ENCODE measurements around the gene RNF114.

DNA sequence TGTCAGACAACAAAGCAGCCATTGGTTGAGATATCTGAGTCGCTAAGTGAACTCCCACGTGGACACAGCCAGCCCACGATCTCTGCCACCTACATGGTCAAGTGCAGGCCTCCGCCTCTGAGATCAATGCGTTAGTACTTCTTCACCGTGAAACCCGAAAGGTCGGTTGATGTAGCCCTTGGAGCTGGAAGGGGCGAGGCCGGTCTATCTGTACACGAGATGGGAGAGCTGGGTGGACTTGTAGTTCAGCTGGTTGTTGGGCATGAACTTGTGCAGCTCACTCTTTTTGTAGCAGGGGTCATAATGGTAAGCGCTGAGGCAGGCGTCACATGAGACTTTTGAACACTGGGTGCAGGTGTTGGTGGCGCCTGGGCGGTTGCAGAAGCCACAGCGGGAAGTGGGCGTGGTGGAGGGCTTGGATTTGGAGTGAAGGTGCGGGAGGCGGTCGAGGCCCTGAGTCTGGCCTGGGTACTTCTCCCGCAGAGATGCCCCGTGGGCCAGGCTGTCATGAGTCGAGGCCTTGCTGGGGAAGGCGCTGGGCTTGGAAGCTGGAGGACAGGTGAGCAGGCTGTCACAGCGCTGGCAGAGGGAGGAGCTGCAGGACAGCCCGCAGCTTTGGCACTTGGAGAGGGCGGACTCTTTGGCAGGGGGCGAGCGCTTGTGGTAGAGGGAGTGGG, 30.6 kb upstream of the RNF114 start:
- TF ChIP-seq, protein P1, sequence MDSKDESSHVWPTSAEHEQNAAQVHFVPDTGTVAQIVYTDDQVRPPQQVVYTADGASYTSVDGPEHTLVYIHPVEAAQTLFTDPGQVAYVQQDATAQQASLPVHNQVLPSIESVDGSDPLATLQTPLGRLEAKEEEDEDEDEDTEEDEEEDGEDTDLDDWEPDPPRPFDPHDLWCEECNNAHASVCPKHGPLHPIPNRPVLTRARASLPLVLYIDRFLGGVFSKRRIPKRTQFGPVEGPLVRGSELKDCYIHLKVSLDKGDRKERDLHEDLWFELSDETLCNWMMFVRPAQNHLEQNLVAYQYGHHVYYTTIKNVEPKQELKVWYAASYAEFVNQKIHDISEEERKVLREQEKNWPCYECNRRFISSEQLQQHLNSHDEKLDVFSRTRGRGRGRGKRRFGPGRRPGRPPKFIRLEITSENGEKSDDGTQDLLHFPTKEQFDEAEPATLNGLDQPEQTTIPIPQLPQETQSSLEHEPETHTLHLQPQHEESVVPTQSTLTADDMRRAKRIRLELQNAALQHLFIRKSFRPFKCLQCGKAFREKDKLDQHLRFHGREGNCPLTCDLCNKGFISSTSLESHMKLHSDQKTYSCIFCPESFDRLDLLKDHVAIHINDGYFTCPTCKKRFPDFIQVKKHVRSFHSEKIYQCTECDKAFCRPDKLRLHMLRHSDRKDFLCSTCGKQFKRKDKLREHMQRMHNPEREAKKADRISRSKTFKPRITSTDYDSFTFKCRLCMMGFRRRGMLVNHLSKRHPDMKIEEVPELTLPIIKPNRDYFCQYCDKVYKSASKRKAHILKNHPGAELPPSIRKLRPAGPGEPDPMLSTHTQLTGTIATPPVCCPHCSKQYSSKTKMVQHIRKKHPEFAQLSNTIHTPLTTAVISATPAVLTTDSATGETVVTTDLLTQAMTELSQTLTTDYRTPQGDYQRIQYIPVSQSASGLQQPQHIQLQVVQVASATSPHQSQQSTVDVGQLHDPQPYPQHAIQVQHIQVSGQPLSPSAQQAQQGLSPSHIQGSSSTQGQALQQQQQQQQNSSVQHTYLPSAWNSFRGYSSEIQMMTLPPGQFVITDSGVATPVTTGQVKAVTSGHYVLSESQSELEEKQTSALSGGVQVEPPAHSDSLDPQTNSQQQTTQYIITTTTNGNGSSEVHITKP (tag by site-specific recombination; IDR thresholded peaks at IDR 0.05), result no peak
- TF ChIP-seq, protein P2, sequence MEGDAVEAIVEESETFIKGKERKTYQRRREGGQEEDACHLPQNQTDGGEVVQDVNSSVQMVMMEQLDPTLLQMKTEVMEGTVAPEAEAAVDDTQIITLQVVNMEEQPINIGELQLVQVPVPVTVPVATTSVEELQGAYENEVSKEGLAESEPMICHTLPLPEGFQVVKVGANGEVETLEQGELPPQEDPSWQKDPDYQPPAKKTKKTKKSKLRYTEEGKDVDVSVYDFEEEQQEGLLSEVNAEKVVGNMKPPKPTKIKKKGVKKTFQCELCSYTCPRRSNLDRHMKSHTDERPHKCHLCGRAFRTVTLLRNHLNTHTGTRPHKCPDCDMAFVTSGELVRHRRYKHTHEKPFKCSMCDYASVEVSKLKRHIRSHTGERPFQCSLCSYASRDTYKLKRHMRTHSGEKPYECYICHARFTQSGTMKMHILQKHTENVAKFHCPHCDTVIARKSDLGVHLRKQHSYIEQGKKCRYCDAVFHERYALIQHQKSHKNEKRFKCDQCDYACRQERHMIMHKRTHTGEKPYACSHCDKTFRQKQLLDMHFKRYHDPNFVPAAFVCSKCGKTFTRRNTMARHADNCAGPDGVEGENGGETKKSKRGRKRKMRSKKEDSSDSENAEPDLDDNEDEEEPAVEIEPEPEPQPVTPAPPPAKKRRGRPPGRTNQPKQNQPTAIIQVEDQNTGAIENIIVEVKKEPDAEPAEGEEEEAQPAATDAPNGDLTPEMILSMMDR (tag by site-specific recombination; IDR thresholded peaks at IDR 0.05), result no peak
- TF ChIP-seq BCL11B (tag by site-specific recombination; IDR thresholded peaks at IDR 0.05; ENCODE audit: low read depth) (no peak), ZBTB7A (tag by site-specific recombination; IDR thresholded peaks at IDR 0.05; ENCODE audit: low read depth) (no peak), OSR2 (tag by site-specific recombination; IDR thresholded peaks at IDR 0.05) (no peak), ZNF777 (tag by site-specific recombination; IDR thresholded peaks at IDR 0.05; ENCODE audit: borderline replicate concordance) (no peak), ZNF24 (tag by site-specific recombination; IDR thresholded peaks at IDR 0.05) (no peak), ZFP3 (tag by site-specific recombination; IDR thresholded peaks at IDR 0.05; ENCODE audit: low read depth) (no peak)
- TF ChIP-seq, protein P3, sequence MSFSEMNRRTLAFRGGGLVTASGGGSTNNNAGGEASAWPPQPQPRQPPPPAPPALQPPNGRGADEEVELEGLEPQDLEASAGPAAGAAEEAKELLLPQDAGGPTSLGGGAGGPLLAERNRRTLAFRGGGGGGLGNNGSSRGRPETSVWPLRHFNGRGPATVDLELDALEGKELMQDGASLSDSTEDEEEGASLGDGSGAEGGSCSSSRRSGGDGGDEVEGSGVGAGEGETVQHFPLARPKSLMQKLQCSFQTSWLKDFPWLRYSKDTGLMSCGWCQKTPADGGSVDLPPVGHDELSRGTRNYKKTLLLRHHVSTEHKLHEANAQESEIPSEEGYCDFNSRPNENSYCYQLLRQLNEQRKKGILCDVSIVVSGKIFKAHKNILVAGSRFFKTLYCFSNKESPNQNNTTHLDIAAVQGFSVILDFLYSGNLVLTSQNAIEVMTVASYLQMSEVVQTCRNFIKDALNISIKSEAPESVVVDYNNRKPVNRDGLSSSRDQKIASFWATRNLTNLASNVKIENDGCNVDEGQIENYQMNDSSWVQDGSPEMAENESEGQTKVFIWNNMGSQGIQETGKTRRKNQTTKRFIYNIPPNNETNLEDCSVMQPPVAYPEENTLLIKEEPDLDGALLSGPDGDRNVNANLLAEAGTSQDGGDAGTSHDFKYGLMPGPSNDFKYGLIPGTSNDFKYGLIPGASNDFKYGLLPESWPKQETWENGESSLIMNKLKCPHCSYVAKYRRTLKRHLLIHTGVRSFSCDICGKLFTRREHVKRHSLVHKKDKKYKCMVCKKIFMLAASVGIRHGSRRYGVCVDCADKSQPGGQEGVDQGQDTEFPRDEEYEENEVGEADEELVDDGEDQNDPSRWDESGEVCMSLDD (tag by site-specific recombination; IDR thresholded peaks at IDR 0.05), result no peak
